Smooth muscle cell (in vitro differentiated cells): Measurements from ENCODE around the gene C10orf105. TPM values are rescaled to one million over a fixed set of nuclear protein-coding genes. Genes with fewer than 3 reads are reported as not detected.

Experiments used
- DNase-seq: peaks from one replicate; lab custom pipeline; 2025; ENCODE audit not compliant: unreplicated experiment; lab: John Stamatoyannopoulos, UW
- H2AFZ ChIP-seq: fragments of 200-600 bp; sonication (generic); 2 replicates; pipeline ENCODE4 v1.6.0; 2016; ENCODE audit warnings: antibody characterized with exemption, low read depth, mild to moderate bottlenecking
- H3F3A ChIP-seq: fragments of 200-600 bp; sonication (generic); 2 replicates; pipeline ENCODE4 v1.6.0; 2017; ENCODE audit warnings: antibody characterized with exemption, low read depth
- H3K27ac ChIP-seq: fragments of 200-600 bp; sonication (generic); 2 replicates; pipeline ENCODE4 v1.5.1; 2016; ENCODE audit warnings: low read depth, mild to moderate bottlenecking
- H3K27me3 ChIP-seq: fragments of 200-600 bp; sonication (generic); 2 replicates; pipeline ENCODE4 v1.6.1; 2016; ENCODE audit warnings: low read depth, mild to moderate bottlenecking
- H3K36me3 ChIP-seq: fragments of 200-600 bp; sonication (generic); 2 replicates; pipeline ENCODE4 v1.5.1; 2016; ENCODE audit warnings: low read depth
- H3K4me1 ChIP-seq: fragments of 200-600 bp; sonication (generic); 2 replicates; pipeline ENCODE4 v1.5.1; 2016; ENCODE audit warnings: low read depth
- H3K4me2 ChIP-seq: fragments of 200-600 bp; sonication (generic); 2 replicates; pipeline ENCODE4 v1.6.0; 2016; ENCODE audit warnings: mild to moderate bottlenecking
- H3K4me3 ChIP-seq: fragments of 200-600 bp; sonication (generic); 2 replicates; pipeline ENCODE4 v1.5.1; 2016; ENCODE audit warnings: mild to moderate bottlenecking
- H3K79me2 ChIP-seq: fragments of 200-600 bp; sonication (generic); 2 replicates; pipeline ENCODE4 v1.6.0; 2016; ENCODE audit warnings: low read depth, mild to moderate bottlenecking
- H3K9ac ChIP-seq: fragments of 200-600 bp; sonication (generic); 2 replicates; pipeline ENCODE4 v1.6.0; 2016; ENCODE audit warnings: low read depth
- H3K9me3 ChIP-seq: fragments of 200-600 bp; sonication (generic); replicated peaks from 2 replicates; pipeline ENCODE4 v1.5.1; 2016; ENCODE audit warnings: low read depth
- H4K20me1 ChIP-seq: fragments of 200-600 bp; sonication (generic); 2 replicates; pipeline ENCODE4 v1.6.0; 2016; ENCODE audit warnings: low read depth
- WGBS: methylation state at CpG from one replicate; pipeline ENCODE4 v1.1.7; 2016; ENCODE audit warnings: low lambda C conversion rate; 5-methylcytosine and 5-hydroxymethylcytosine counted together
- polyA plus RNA-seq: library from polyadenylated mRNA; unstranded; fragments of >200 nt; fragmentation: Nextera tagmentation; extraction: Ambion mirVana; gene quantifications from 2 replicates; pipeline ENCODE4 v1.2.1, GENCODE V29; 2016
- total RNA-seq: library from RNA; depleted of rRNA; stranded (reverse); fragments of >200 nt; gene quantifications from 2 replicates; pipeline ENCODE4 v1.2.3, GENCODE V29; 2014
- TF ChIP-seq, protein P1 (sequence below): fragments of 200-600 bp; sonication (generic); IDR thresholded peaks from 2 replicates; pipeline ENCODE4 v1.5.1; 2017; ENCODE audit warnings: borderline replicate concordance, mild to moderate bottlenecking, antibody characterized with exemption; ENCODE audit not compliant: insufficient read depth, poor library complexity, severe bottlenecking

The C10orf105 gene
- total and polyA plus RNA-seq, 2 experiments from 2014 or later, result 0.09 TPM; not detected in 1

DNA sequence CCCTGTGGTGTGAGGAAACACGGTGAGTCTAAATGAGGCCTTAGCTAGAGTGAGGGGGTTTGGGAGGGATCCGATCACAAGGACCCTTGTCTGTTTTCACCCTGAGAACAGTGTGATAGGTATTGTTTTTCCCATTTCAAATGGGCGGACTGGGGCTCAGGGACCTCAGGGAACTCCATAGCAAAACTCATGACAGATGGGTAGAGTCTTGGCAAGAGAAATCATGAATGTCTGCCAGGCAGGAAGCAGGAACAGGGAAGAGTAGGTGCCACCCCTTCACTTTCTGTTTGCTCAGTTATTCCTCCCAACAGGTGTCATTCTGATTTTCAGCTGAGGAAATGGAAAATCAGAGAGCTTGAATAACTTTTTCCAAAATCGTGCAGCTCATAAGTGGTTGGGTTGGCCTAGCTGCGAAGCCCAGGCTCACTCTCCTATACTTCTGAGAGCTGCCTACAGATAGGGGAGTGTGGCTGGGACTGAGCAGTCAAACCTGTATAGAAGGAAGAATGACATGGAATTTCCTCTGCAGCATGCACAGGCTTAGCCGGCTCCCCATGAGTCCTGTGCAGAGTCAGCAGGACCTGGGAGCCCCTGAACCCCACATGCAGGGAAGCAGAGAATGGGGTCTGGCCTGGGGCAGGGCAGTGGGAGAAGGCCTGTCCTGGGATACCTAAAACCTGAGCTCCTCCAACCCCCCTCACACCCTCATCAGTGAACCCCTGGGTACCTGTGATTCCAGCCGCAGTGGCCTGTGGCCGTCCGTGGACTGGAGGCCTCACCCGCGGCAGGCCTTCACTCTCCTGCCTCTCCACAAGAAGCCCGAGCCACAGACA lies 17.6 kb upstream of the C10orf105 start:
- DNase-seq, result no peak
- no peaks in the 10 kb centered on the region for H3K79me2 ChIP-seq
- H3K4me2 ChIP-seq, result no peak overlapping the region
- no peaks in the 10 kb centered on the region for H3K36me3 ChIP-seq
- TF ChIP-seq, protein P1, sequence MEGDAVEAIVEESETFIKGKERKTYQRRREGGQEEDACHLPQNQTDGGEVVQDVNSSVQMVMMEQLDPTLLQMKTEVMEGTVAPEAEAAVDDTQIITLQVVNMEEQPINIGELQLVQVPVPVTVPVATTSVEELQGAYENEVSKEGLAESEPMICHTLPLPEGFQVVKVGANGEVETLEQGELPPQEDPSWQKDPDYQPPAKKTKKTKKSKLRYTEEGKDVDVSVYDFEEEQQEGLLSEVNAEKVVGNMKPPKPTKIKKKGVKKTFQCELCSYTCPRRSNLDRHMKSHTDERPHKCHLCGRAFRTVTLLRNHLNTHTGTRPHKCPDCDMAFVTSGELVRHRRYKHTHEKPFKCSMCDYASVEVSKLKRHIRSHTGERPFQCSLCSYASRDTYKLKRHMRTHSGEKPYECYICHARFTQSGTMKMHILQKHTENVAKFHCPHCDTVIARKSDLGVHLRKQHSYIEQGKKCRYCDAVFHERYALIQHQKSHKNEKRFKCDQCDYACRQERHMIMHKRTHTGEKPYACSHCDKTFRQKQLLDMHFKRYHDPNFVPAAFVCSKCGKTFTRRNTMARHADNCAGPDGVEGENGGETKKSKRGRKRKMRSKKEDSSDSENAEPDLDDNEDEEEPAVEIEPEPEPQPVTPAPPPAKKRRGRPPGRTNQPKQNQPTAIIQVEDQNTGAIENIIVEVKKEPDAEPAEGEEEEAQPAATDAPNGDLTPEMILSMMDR, result no peak
- H3K27me3 ChIP-seq, result peaks cover 4% of the 10 kb centered on the region
- H3F3A ChIP-seq, result no peaks in the 10 kb centered on the region
- H2AFZ ChIP-seq, result no peak overlapping the region
- H3K4me3 ChIP-seq, result no peak overlapping the region
- H3K9me3 ChIP-seq, result no peaks in the 10 kb centered on the region
- no peaks in the 10 kb centered on the region for H4K20me1 ChIP-seq
- 95% methylated on average over 12 of the region's 12 CpGs for WGBS
- H3K4me1 ChIP-seq, result no peaks in the 10 kb centered on the region
- no peak overlapping the region for H3K9ac ChIP-seq
- H3K27ac ChIP-seq, result no peak overlapping the region

DNA sequence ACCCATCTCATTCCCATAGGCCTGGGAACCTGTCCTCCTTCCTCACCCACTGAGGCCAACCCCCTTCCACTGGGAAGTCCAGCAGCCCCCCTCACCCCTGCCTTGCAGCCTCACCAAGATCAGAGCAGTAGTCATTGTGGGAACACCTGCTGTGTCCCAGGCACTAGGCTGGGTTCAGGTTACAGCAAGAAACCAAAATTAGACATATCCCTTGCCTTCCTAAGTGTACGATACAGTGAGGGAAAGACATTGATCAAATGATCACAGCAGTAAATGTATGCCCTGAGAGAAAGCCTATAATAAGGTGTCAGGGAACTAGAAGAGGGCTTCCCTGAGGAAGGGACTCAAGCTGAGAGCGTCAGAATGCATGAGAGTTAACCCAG lies 17.0 kb upstream of the C10orf105 start:
- Histone ChIP-seq H3K4me3 (no peak overlapping the region), H3F3A (no peaks in the 10 kb centered on the region), H3K79me2 (no peaks in the 10 kb centered on the region), H3K9ac (no peak overlapping the region), H3K9me3 (no peaks in the 10 kb centered on the region), H3K36me3 (no peaks in the 10 kb centered on the region), H3K4me1 (no peaks in the 10 kb centered on the region), H3K4me2 (no peak overlapping the region), H4K20me1 (no peaks in the 10 kb centered on the region), H3K27me3 (peaks cover 4% of the 10 kb centered on the region), H3K27ac (no peak overlapping the region), H2AFZ (no peak overlapping the region)
- TF ChIP-seq, protein P1, result no peak
- DNase-seq, result no peak
- WGBS, result 96% methylated on average over 2 of the region's 2 CpGs

DNA sequence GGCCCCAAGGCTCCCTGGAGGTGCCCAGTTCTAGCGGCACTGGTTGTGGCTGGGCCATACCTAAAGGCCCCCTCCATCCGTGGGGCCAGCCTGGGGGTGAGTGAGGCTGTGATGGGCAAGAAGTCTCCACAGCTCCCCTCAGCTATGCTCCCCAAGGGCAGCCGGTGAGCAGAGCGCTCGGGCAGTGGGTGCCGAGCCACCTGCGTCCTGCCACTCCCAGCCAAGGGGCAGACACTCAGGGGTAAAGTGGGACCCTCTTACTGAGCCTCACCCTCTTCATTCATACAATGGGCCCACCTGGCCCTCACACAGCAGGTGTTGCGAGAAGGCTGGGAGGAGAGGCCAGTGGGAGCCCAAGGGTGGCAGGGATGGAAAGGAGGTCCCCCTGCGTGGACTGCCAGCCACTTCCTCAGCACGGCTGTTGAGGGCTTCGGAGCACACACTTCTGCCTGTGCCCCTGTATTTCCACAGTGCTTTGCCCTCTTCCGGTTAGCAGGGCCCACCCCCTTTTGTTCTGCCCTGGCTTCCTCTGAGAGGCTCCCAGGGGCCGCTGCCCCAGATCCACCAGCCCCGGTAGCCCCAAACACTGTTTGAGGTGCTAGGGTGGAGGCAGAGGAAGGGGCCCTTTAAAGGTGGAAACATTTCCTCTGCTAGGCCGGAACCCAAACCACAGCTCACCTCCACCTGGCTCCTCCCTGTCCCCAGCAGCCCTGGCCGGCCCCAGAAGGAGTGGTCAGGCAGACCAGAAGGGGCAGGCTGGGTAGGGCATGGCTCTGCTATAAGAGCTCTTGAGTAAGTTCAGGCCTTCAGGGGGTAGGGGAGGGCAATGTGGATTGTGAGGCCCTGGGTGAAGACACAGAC lies 16.4 kb upstream of the C10orf105 start:
- H3K9me3 ChIP-seq, result no peaks in the 10 kb centered on the region
- no peaks in the 10 kb centered on the region for H3K36me3 ChIP-seq
- no peaks in the 10 kb centered on the region for H4K20me1 ChIP-seq
- no peak overlapping the region for H3K27ac ChIP-seq
- no peak overlapping the region for H3K4me2 ChIP-seq
- no peaks in the 10 kb centered on the region for H3F3A ChIP-seq
- DNase-seq, result no peak
- no peaks in the 10 kb centered on the region for H3K79me2 ChIP-seq
- 93% methylated on average over 16 of the region's 16 CpGs for WGBS
- no peak overlapping the region for H2AFZ ChIP-seq
- peaks cover 4% of the 10 kb centered on the region for H3K27me3 ChIP-seq
- no peak overlapping the region for H3K9ac ChIP-seq
- H3K4me1 ChIP-seq, result no peaks in the 10 kb centered on the region
- TF ChIP-seq, protein P1, result no peak
- H3K4me3 ChIP-seq, result no peak overlapping the region
